ENCODE measurements around the gene VIL1.

DNA sequence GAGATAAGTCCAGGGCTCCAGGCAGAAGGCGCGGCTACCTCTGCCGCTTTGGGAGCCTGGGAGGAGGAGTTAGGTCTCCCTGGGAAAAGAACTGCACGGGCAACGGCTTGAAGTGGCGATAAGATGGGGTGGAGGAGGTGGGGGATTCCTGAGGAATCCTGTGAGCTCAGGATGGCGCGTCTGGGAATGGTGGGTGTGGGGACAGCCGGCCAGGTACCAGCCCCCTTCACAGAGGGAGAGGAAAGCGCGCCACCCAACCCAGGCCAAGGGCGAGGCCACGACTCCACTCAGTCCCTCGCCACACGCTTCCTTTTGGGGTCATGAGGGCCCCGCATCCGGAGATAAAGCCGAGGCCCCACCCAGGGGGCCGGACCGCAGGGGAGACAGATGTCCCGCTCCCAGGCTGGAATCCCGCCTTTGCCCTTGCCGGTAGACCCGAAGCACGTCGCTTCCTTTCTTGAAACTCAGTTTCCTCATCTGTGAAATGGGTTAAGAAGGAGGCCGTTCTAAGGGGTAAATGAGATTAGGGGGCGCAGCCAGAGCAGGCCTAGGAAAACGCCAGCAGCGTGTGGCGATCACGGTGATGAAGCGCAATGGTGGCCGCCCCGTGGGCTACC lies 21.0 kb upstream of the VIL1 start:
- TF ChIP-seq ZBTB7A (IDR thresholded peaks at IDR 0.05; ENCODE audit: low read depth) (no peak), FOXM1 (IDR thresholded peaks at IDR 0.05; ENCODE audit: borderline replicate concordance, low read depth) (no peak)
- TF ChIP-seq, protein P1, sequence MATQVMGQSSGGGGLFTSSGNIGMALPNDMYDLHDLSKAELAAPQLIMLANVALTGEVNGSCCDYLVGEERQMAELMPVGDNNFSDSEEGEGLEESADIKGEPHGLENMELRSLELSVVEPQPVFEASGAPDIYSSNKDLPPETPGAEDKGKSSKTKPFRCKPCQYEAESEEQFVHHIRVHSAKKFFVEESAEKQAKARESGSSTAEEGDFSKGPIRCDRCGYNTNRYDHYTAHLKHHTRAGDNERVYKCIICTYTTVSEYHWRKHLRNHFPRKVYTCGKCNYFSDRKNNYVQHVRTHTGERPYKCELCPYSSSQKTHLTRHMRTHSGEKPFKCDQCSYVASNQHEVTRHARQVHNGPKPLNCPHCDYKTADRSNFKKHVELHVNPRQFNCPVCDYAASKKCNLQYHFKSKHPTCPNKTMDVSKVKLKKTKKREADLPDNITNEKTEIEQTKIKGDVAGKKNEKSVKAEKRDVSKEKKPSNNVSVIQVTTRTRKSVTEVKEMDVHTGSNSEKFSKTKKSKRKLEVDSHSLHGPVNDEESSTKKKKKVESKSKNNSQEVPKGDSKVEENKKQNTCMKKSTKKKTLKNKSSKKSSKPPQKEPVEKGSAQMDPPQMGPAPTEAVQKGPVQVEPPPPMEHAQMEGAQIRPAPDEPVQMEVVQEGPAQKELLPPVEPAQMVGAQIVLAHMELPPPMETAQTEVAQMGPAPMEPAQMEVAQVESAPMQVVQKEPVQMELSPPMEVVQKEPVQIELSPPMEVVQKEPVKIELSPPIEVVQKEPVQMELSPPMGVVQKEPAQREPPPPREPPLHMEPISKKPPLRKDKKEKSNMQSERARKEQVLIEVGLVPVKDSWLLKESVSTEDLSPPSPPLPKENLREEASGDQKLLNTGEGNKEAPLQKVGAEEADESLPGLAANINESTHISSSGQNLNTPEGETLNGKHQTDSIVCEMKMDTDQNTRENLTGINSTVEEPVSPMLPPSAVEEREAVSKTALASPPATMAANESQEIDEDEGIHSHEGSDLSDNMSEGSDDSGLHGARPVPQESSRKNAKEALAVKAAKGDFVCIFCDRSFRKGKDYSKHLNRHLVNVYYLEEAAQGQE (IDR thresholded peaks at IDR 0.05; ENCODE audit: low read depth), result no peak

Measured in Ishikawa (cell line).